Endometrial microvascular endothelial cells (primary cell): ENCODE results near the gene TIE1. TPM values are rescaled to one million over a fixed set of nuclear protein-coding genes. Genes with fewer than 3 reads are reported as not detected.

Experiments used
- in situ Hi-C: cut with HindIII; loops from 2 replicates; pipeline ENCODE4 v1.10.0; 2017; ENCODE audit warnings: low sequenced_read_pairs, low pct_unique_long_range_greater_than_20kb; ENCODE audit errors: inconsistent ontology term
- total RNA-seq: library from RNA; depleted of rRNA; stranded (reverse); fragments of >200 nt; gene quantifications from one replicate; pipeline ENCODE4 v1.2.3, GENCODE V29; 2015; ENCODE audit errors: inconsistent ontology term

The TIE1 gene
- total RNA-seq, result 302 TPM

GRCh38 chr1:43300378-43301094 is at the start of gene TIE1:
TIE1 (plus strand) TSS chr1:43300982; CDS start chr1:43301072, 90 bp downstream.
- in situ Hi-C loops, result no loop called here

DNA sequence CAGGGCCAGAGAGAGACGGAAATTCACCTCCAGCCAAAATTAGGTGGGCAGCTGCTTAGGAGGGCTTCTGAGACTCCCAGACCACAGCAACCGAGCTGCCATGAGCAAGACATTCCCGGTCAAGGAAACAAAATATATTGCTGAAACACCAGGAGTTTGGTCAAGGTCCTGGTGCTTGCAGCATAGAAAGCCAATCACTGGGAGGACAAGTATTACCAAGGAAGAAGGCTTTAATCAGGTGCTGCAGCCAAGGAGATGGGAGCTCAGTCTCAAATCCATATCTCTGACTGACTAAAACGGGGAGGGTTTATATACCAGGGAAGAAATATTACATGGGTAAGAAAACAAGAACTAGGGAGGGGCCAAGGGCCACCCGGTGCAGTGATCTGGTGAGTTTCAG is 49.8 kb upstream of the TIE1 start:
- in situ Hi-C loops, result no loop called here

DNA sequence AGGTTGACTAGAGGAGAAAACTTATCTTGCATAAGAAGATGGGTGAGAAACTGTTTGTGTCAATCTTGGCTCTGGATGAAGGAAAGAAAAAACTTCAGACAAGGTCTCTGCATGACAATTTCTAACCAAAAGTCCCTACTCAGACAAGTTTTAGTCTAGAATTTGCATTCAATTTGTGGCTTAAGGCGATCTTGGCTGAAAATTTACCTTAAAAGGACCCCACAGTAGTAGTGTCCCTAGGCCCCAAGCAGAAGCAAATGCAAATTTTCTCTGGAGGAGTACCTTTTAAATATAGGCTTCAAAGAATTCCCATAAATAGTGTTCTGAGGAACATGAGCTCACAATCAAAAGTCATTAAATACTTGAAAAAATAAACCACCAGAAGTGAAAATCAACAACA is 48.6 kb upstream of the TIE1 start:
- in situ Hi-C loops, result no loop called here

- in situ Hi-C loops, result no loop called here
These were observed 47.6 kb upstream of the TIE1 start for GRCh38 chr1:43253173-43253572.

- in situ Hi-C loops, result no loop called here
These were observed 46.9 kb upstream of the TIE1 start for GRCh38 chr1:43253876-43254275.

DNA sequence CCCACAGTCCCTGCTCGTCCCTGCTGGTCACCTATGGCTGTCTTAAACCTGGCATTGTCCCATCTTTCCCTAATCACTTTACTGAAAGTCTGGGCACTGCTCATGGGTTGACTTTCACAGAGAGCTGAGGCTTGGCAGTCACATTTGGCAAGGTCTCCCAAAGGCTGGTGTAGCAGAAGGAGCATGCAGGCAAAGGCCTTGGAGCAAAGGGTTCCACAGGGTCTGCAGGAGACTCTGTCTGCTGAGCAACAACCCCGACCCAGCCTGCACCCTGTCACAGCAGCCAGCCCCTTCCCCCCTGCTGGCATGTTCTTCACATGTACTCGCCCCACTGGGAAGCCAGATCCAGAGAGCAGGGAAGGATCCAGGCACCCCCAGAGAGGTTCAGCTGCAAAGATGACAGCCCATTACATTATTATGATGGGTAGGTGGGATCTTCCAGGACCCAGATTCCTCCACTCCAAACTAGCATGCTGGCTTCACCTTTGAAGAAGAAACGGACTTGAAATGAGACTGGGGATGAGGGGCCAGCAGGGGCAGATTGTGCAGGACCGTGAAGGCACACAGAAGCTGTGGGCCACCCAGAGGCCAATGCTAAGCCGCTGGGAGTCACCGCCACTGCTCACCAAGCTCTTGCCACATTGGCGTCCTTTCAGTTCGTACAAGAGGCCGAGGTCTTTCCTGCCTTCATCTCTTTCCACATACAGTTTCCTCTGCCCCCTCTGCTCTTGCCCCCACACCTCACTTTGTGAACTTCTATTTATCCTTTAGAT is 45.2 kb upstream of the TIE1 start:
- in situ Hi-C loops, result no loop called here

- in situ Hi-C loops, result no loop called here
These were observed 43.9 kb upstream of the TIE1 start for GRCh38 chr1:43256675-43257570.

- in situ Hi-C loops, result no loop called here
These were observed 42.4 kb upstream of the TIE1 start for GRCh38 chr1:43258370-43258769.

DNA sequence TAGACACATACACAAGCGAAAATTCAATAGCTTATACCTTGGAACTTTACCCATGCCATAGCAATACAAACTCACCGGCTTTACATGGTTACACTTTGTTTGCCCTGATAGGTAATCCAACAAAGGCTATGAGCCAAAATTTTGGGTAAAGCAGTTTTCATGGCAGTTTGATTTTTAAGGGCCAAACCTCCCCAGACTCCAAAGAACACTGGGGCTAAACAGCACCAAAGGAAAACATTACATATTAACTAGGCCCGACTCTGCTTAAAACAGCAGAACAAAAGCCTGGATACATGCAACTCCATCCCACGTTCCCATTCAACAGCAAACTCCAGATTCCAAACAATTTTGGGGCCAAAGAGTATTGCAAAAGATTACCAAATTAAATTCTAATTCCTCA is 35.4 kb upstream of the TIE1 start:
- in situ Hi-C loops, result no loop called here

GRCh38 chr1:43266881-43267280 is 33.9 kb upstream of the TIE1 start:
- in situ Hi-C loops, result no loop called here

DNA sequence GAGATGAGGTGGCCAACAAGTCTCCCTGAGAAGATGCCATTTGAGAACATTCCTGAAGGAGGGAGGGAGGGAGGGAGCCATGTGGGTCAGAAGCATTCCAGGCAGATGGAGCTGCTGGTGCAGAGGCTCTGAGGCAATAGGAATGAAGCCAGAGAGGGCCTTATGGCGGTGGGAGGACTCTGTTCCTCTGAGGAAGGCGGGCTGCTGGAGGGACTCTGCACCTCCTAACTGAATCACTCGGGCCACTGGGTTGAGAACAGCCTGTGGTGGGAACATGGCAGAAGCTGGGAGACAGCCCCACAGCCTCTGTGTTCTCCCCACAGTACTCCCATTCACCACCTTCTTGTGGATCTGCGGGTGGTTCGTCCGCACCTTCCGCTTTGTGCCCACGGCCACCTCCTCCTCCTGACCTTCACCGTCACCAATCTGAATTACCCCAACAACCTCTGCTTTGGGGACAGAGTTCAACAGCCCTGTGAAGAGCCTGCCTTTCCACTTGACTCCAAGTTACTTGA is 33.4 kb upstream of the TIE1 start:
- in situ Hi-C loops, result no loop called here

- in situ Hi-C loops, result no loop called here
These were observed 32.9 kb upstream of the TIE1 start for GRCh38 chr1:43267818-43268425.

- in situ Hi-C loops, result no loop called here
These were observed 31.0 kb upstream of the TIE1 start, which contains the start of gene TMEM125 for GRCh38 chr1:43269627-43270375. TMEM125 (plus strand) TSS chr1:43269983; CDS start chr1:43272723, 2,740 bp downstream.

DNA sequence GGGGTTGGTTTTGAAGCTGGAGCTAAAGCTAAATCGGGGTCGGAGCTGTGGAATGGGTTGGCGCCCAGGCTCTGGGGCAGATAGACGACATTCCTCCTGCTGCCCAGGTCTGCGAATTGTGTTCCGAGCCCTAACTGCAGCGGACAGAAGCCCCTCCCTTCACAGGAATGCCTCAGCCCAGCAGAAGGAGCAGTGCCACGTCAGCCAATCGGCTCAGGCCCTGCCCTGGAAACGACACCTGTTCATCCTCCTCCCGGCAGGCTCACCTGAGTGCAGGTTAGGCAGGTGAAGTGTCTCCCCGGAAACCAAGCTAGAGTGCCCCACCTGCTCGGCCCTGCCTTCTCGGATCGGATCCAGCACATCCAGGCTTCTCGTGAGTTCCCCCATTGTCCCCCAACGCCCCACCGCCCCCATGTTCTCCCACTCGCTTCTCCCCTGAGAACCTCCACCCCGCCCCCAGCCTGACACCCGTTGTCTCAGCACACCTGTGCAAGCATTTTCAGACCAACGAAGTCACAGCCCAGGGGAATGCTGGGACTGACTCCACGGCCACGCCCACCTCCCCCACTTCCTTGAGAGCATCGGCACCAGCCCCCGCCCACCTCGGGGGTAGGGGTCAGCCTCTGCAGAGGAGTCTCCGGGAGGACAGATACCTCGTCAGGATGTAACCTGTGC is 30.2 kb upstream of the TIE1 start:
- in situ Hi-C loops, result no loop called here

- in situ Hi-C loops, result no loop called here
These were observed 29.3 kb upstream of the TIE1 start for GRCh38 chr1:43271186-43272118.

DNA sequence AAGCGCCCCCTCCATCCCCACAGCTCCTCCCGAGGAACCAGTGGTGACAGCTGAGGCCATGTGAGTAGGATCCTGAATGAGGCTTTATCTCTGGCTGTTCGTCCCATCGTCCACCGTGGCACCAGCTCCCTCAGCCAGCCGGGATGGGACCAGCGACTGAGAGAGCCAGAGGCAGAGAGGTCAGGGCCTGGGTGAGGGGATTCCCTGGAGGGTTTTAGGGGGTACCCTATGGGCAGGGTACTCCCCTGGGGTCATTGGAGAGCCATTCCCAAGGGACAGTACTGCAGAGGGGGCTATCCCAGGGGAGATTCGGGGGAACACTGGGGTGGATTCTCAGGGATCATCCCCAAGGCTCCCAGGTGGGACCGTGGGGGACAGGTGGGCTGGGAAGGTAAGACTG is 28.6 kb upstream of the TIE1 start:
- in situ Hi-C loops, result no loop called here
